GM19452 (cell line): ENCODE data around the gene DNAH14.
"Not testable (repeated sequence)": the region's sequence is repeated elsewhere in the genome, so short reads cannot be mapped to it uniquely, and the experiment has no call there.

Experiments
- ATAC-seq: cut with Tn5 transposase; IDR thresholded peaks from one replicate; pipeline ENCODE4 v1.9.1; 2021; ENCODE audit not compliant: unreplicated experiment

DNAH14 gene

DNA sequence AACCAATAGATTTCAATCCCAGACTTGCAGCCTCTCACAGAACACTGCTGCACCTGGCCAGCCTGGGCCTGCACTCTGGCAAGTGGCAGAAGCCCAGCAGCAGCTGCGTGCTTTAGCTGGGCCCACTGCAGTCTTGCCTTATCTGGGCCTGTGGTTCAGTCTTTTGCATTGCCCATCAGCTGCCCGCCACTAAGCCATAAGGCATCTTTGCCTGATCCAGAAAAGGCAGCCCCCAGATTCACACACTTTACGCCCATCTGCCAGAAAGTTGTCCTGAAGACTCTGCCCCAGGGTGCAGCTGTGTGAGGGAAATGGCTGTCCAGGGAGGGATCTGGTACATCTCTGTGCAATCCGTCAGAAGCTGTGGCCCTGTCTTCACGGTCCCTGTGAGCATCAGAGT, 217.0 kb downstream of the DNAH14 start:
- ATAC-seq: no peak

DNA sequence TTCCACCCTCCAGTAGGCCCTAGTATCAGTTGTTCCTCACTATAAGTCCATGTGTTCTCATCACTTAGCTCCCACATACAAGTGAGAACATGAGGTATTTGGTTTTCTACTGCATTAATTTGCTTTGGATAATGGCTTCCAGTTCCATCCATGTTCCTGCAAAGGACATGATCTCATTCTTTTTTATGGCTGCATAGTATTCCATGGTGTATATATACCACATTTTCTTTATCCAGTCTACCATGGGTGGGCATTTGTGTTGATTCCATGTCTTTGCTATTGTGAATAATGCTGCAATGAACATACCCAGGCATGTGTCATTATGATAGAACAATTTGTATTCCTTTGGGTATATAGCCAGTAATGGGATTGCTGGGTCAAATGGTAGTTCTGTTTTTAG, 218.3 kb downstream of the DNAH14 start:
- ATAC-seq: not testable (repeated sequence)

DNA sequence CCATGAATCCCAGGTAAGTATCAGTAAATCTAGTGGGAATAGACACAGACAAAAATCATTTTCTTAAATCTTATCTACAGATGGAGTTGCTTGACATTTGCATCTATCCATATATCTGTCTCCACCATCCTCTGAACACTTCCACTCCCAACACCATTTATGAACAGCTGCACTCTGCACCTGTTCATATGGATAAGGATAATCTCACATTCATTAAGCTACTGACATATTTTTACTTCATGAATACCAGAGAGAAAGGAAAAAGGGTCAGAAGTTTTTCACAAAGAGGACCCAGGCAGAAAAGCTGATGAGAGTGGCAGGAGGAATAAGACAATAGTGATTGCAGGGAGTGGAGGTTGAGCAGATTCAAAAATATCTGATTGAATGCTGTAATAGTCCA, 222.6 kb downstream of the DNAH14 start:
- ATAC-seq: no peak

DNA sequence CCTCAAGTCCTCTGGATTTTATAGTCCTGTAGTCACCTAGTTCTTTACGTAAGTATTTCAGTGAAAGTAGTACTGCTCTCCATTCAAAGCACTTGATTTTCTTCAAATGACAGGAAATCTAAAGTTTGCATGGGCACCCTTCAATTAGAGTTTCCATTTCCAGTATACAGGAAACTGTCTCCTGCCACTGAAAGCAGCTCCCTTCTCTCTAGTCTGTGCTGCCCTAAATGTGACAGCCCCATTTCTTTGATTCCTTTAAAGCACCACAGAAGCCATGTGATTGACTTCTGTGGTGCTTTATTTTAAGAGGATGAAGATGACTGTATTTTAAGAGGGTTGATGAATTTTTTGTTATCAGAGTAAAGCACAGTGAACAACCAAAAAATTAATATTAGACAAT, 226.1 kb downstream of the DNAH14 start:
- no peak for ATAC-seq

DNA sequence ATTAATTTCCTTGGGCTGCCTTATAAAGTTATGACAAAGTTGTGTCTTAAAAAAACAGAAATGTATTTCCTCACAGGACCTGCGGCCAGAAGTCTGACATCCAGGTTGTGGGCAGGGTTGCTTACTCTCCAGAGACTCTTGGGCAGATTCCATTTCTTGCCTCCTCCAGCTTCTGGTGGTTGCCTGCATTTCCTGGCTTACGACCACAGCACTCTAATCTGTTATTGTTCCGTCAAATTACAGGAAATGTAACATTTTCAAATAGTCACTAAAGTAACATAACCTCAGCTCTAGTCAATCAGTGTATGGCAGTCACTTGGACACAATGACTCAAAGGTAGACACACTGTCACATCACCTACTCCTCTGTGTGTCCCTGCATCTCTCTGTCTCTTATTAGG, 226.8 kb downstream of the DNAH14 start:
- ATAC-seq: no peak

DNA sequence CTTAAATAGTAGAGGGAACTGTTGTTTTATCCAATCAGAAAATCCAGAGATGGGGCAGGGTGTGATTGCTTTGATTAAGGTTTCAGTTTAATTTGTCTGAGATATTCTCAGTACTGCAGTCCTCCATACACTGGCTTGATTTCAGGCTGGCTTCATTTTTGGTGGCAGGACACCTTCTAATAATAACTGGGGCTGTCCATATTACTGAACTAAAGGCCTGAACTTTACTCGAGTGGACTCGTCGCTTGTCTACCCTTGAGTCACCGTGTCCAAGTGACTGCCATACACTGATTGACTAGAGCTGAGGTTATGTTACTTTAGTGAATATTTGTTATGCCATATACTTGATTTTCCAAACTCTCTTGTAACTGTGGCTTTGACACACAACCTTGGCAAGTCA, 228.8 kb downstream of the DNAH14 start:
- no peak for ATAC-seq

DNA sequence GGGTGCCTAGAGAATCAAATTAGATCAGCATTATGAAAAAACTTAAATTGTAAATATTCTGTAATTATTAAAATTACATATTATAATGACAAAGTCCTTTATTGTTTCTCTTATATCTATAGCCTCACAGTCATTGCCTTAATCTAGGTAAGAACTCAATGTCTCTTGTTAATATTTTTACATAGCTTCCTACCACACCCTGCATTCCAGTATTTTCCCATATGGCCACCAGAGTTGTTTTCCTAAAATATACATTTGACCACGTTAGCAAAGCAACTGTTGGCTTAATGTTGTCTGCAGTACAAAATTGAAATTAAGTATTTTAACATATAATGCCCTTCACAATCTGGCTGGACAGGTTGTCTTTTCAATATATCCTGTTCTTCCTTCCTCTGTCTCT, 230.3 kb downstream of the DNAH14 start:
- no peak for ATAC-seq

DNA sequence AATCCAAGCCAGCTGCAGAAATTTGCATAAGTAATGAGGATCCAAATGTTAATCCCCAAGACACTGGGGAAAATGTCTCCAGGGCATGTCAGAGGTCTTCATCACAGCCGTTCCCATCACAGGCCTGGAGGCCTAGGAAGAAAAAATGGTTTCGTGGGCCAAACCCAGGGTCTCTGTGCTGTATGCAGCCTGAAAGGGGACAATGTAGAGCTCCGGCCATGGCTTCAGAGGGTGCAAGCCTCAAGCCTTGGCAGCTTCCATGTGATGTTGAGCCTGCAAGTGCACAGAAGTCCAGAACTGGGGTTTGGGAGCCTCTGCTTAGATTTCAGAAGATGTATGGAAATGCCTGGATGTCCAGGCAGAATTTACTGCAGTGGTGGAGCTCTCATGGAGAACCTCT, 247.9 kb downstream of the DNAH14 start:
- not testable (repeated sequence) for ATAC-seq

DNA sequence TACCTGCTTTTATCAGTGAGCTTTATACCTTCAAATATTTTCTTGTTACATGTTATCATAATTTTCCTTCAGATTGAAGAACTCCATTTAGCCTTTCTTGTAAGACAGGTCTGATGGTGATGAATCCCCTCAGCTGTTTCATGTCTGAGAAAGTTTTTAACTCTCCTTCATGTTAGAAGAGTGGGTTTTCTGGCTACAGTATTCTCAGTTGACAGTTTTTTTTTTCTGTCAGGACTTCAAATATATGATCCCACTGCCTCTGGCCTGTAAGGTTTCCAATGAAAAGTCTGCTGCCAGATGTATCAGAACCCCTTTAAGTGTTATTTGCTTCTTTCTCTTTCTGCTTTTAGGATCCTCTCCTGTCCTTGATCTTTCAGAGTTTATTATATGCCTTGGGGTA, 250.2 kb downstream of the DNAH14 start:
- no peak for ATAC-seq

DNA sequence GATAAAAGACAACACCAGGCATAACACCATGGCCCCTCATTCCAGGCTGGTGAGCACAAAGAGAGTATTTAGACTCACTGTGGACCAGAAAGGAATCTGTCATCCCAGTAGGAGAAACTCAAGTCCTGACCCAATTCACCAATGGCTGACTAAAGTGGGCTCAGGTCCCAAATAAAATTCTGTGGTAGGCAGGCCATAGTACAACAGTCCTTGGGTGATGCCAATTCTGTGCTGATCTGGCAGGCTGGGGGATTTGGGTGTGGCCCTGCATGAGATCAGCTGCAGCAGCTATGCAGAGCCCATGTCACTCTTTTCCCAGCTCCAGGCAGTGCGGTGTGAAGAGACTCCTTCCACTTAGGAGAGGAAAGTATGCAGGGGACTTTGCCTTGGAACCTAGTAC, 253.2 kb downstream of the DNAH14 start:
- ATAC-seq: no peak

DNA sequence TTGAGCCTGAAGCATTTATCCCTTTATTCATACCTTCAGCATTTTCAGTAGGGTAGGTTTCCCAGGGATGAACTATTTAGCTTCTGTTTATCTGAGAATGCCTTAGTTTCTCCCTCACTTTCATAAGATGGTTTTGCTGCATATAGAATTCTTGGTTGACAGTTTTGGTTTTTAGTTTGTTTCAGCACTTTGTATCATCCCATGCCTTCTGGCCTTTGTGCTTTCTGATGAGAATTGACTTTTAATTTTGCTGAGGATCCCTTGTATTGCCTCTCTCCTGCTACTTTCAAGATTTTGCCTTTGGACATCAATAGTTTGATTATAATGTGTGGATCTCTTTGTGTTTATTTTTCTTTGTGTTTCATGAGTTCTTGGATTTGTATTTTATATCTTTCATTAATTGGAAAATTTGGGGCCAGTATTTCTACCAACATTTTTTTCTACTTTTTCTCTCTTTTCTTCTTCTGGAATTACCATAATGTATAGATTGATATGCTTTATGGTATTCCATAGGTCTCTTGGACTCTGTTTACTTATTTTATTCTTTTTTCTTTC, 261.8 kb downstream of the DNAH14 start:
- no peak for ATAC-seq

DNA sequence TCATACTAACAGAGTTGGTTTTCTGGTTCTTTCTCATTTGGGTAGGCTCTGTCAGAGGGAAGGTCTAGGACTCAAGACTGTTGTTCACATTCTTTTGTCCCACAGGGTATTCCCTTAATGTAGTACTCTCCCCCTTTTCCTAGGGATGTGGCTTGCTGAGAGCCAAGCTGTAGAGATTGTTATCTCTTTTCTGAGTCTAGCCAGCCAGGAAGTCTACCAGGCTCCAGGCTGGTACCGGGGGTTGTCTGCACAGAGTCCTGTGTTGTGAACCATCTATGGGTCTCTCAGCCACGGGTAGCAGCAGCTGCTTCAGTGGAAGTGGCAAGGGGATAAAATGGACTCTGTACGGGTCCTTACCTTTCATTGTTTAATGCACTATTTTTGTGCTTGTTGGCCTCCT, 272.0 kb downstream of the DNAH14 start:
- no peak for ATAC-seq

DNA sequence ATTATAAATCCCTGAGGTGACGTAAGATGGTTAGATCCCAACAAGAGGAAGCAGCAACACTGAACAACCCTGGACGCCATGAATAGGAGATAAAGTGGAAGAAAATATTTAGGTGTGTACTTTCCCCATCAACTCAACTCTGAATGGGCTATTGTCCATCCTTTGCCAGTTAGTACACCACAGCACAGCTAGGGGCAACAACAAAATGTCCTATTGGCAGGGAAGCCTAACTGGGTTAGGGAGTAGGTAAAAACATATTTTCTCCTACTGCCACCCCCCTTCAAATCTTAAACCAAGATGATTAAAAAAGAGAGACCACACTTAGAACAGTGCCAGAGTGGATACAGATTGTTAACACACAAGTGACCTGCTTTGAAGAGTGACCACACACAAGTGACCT, 278.3 kb downstream of the DNAH14 start:
- no peak for ATAC-seq

DNA sequence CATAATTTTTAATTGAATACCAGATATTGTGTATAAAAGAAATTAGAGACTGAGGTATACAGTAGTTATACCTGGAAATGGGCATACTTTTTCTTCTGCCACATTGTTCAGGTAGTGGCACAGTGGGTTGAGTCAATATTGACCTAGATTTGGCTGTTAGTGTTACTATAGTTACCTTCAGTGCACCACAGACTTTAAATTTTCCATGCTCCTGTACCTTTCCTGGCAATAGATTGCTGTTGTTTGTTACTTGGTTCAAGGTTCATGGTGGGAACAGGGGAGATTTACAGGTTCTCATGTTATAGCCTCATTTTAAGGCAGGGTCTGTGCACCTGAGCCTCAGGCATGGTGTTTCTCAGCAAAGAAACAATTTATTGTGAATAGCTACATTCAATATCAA, 279.7 kb downstream of the DNAH14 start:
- no peak for ATAC-seq

DNA sequence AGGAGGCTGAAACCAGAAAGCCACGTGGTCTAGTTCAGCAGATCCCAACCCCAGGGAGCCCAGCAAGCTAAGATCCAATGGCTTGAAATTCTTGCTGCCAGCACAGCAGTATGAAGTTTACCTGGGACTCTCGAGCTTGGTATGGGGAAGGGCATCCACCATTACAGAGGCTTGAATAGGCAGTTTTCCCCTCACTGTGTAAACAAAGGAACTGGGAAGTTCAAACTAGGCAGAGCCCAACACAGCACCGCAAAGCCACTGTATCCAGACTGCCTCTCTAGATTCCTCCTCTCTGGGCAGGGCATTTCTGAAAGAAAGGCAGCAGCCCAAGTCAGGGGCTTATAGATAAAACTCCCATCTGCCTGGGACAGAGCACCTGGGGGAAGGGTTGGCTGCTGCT, 280.7 kb downstream of the DNAH14 start:
- ATAC-seq: not testable (repeated sequence)

DNA sequence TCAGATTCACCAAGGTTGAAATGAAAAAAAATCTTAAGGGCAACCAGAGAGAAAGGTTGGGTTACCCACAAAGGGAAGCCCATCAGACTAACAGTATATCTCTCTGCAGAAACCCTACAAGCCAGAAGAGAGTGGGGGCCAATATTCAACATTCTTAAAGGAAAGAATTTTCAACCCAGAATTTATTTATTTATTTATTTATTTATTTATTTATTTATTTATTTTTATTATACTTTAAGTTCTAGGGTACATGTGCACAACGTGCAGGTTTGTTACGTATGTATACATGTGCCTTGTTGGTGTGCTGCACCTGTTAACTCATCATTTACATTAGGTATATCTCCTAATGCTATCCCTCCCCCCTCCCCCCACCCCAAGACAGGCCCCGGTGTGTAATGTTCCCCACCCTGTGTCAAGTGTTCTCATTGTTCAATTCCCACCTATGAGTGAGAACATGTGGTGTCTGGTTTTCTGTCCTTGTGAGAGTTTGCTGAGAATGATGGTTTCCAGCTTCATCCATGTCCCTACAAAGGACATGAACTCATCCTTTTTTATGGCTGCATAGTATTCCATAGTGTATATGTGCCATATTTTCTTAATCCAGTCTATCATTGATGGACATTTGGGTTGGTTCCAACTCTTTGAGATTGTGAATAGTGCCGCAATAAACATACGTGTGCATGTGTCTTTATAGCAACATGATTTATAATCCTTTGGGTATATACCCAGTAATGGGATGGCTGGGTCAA, 282.4 kb downstream of the DNAH14 start:
- not testable (repeated sequence) for ATAC-seq

DNA sequence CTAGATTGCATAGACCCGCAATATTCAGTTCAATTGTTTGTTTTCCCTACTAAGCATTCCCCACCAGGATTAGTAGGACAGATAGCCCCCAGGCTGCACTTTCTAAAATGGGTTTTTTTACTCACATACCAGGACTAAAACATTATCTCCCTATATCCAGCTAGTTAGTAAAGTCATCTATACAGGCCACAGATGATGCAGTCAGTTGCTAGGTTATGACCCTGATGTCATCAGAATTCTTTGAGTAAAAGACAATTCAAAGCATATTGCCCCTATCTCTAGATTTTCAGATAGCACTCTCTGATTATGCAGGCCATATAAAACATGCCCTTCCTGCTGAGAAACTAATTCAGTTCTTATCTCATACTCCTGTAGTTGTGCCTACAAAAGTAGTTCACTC, 294.8 kb downstream of the DNAH14 start:
- no peak for ATAC-seq

DNA sequence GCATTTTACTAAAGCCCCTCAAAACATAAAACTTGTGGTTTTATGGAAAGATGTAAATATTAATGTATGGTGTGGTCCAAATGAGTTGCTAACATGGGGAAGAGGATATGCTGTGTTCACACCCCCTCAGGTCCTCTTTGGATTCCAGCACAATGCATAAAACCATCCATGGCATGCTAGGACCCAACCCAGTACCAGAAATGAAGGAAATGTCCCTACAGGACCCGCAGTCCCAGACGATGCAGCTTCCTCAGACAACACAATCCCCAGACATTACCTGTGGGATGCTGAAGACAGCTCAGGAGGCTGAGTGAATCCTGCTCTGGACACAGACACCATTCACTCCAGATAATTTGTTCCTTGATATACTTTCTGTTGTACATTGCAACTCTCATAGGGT, 296.2 kb downstream of the DNAH14 start:
- ATAC-seq: no peak

DNA sequence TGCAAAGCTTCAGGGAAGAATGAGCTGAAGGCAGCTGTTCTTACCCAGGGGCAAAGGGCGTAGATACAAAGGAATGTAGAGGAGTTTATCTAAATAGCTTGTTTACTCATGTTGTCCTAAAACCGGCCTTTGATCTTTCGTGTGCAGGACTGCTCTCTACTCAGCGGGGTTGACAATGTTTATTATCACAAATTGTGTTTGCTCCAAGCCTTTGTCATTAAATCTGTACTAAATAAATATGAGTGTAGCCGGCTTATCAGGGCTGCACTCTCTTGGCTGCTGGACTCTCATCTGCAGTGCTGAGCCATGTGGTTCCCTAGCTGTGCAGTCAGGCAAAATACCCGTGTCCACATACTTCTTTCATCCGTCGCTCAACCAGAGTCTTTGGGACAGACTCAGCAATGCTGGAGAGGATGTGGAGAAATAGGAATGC, 299.4 kb downstream of the DNAH14 start:
- ATAC-seq: no peak

DNA sequence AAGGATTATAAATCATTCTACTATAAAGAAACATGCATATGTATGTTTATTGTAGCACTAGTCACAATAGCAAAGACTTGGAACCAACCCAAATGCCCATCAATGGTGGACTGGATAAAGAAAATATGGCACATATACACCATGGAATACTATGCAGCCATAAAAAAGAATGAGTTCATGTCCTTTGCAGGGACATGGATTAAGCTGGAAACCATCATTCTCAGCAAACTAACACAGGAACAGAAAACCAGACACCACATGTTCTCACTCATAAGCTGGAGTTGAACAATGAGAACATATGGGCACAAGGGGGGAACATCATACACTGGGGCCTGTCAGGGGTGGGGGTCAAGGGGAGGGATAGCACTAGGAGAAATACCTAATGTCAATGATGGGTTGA, 300.0 kb downstream of the DNAH14 start:
- ATAC-seq: not testable (repeated sequence)

DNA sequence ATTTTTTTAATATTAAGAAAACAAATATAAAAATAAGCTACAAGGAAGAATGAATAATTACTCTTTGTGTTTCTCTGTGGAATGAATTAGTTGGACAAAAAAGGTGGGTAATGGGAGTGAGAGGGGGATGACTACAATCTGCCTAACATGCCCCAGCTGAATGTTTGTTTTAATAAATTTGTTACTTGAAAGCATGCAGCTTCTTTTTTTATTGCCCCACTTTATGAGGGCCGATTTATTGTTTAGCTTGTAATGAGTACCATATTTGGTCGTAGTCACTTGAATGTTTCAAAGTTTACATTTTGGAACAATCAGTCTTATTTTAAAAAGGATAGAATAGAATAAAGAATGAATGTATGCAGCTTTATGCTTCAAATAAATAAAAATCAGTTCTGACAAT, 301.0 kb downstream of the DNAH14 start:
- ATAC-seq: no peak

DNA sequence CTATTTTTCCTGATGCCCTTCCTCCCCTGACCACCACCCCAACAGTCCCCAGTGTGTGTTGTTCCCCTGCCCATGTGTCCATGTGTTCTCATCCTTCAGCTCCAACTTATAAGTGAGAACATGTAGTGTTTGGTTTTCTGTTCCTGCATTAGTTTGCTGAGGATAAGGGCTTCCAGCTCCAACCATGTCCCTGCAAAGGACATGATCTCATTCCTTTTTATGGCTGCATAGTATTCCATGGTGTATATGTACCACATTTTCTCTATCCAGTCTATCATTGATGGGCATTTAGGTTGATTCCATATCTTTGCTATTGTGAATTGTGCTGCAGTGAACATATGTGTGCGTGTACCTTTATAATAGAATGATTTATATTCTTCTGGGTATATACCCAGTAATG, 303.5 kb downstream of the DNAH14 start:
- not testable (repeated sequence) for ATAC-seq

DNA sequence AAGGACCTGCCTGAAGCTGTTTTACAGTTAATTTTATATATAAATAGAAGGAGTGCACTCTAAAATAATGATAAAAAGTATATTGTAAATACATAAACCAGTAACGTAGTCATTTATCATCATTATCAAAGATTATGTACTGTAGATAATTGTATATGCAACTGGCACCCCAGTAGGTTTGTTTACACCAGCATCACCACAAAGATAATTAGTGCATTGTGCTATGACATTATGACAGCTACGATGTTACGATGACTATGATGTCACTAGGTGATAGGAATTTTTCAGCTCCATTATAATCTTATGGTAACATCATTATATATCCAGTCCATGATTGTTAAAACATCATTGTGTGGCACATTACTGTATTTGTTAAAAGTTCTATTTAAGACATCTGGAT, 313.1 kb downstream of the DNAH14 start:
- no peak for ATAC-seq
